GM21723 (cell line): ENCODE measurements around the gene KLF11.
A peak's percentile ranks its signal among the peaks of the same experiment; 100 is the strongest.

Experiments
- ATAC-seq: cut with Tn5 transposase; IDR thresholded peaks from one replicate; pipeline ENCODE4 v1.9.1; 2021; ENCODE audit warnings: mild to moderate bottlenecking, moderate library complexity; ENCODE audit not compliant: unreplicated experiment

Gene KLF11

DNA sequence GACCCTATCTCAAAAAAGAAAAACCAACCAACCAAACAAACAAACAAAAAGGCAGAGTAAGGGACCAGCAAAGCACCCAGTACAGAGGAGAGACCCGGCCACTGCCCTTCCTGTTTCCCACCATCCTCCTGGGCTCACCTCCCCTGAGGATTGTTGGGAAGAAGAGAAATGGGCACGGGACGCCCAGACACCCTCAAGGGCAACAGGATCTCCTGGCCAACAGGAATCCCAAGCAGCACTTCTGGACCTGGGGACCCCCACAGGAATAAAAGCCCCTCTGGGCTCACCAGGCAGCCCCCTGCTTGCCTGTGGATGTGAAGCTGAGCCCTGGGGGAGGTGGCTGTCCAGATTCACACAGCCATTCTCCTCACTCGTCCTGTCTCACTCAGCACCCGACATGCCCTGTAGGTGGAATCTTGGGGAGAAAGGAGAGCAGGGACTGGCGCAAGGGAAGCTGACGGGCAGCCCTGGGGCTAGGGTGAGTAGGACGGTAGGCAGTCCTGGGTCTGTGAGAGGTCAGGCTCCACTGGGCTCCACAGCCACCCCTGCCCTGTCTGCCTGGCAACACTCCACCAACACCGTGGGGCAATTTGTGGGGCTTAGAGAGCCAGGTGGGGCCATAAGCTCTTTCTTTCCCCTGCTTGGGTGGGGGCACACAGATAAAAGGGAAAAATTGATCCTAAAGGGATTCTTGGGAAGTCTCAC, 18.0 kb downstream of the KLF11 start:
- ATAC-seq: no peak

GRCh38 chr2:10062931-10063365, 19.6 kb downstream of the KLF11 start:
- no peak for ATAC-seq

DNA sequence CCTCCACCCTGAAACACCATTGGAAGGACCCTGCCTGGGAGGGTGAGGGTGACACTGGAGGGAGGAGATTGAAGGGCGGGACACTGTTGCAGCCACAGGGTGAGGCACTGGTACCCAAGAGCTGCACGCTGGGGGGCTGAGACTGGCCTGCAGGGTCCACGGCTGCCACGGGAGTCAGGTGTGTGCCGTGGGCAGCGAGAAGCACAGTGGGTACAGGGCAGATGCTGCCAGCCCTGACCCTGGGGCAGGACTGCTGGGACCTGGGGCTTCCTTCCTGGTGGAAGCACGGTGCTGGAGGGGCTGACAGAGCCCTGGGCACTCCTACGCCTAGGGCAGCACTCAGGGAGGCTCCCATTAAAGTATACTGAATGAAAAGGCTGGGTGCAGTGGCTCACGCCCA, 20.2 kb downstream of the KLF11 start:
- no peak for ATAC-seq

- ATAC-seq: no peak
Observed at GRCh38 chr2:10064932-10065772, 21.8 kb downstream of the KLF11 start.

- ATAC-seq: no peak
Observed at GRCh38 chr2:10065773-10066055, 22.4 kb downstream of the KLF11 start.

GRCh38 chr2:10067330-10067729, 24.0 kb downstream of the KLF11 start:
- ATAC-seq: no peak

DNA sequence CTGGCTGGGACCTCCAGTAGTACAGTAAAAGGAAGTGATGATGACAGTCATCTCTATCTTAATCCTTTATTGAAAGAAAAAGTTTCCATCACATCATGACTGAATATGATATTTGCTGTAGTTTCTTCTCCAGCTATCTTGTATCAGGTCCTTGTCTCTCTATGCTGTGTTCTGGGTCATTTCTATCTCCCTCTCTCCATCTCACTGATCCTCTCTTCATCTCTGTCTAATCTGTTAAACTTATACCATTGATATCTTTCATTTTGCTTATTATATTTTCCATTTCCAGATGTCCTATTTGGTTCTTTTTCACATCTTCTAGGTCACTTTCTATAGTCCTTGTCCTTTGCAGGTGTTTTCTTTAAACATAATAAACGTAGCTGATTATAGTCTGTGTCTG, 24.5 kb downstream of the KLF11 start:
- no peak for ATAC-seq

DNA sequence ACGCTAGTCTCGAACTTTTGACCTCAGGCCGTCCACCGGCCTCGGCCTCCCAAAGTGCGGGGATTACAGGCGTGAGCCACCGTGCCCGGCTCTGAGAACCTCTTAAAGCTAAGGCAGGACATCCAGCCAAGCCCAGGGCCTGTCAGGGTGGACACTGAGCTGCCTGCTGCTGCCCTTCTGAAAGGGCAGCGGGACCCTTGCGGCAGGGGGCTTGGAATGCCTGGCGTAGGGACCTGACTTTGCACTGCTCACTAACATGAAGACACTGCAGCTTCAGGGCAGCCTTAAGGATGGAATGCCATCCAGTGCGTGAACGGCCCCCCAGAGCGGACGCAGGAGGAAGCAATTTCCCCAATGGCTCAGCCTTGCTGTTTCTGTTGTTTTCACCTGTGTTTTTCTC, 27.8 kb downstream of the KLF11 start:
- ATAC-seq: no peak

DNA sequence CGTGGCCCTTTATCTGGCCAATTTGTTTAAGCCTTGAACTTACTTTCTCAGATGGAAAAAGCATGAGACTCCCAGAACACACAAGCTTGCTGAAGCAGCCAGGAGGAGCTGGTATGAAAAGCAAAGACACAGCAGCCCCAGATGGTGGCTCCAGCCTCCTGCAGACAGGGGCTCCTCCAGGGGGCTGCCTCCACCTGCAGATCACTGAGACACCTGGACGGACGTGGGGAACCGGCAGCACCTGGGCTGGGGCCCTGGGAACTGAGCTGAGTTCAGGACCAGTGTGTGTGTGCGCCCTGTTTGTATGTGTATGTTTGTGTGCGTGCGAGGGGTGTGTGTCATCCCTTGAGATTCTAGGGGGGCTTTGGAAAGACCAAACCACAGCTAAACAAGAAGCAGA, 28.2 kb downstream of the KLF11 start:
- no peak for ATAC-seq

GRCh38 chr2:10072656-10073480, 29.5 kb downstream of the KLF11 start:
- peak; percentile 89 for ATAC-seq

- no peak for ATAC-seq
Observed at GRCh38 chr2:10073706-10074105, 30.4 kb downstream of the KLF11 start.

GRCh38 chr2:10075101-10075500, 31.8 kb downstream of the KLF11 start:
- no peak for ATAC-seq

DNA sequence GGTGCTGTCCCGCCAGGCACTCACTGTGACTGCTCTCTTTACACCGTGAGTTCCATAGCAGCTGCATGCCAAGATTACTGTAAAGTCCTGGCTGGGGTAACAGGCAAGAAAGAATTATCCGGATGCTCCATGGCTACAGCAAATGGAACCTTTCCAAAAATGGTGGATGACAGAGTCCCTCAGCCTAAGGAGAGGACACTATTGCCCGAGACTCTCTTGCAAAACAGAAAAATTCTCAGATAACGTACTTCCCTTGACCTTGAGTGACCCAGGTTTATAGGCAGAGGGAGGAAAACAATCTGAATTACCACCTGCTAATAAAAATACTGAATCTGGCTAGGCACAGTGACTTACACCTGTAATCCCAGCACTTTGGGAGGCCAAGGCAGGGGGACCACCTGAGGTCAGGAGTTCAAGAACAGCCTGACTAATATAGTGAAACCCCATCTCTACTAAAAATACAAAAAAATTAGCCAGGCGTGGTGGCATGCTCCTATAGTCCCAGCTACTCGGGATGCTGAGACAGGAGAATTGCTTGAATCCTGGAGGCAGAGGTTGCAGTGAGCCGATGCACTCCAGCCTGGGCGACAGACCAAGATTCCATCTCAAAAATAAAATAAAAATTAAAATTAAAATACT, 32.3 kb downstream of the KLF11 start:
- ATAC-seq: no peak

GRCh38 chr2:10076511-10076910, 33.2 kb downstream of the KLF11 start:
- ATAC-seq: no peak

- no peak for ATAC-seq
Observed at GRCh38 chr2:10076988-10077527, 33.7 kb downstream of the KLF11 start.

GRCh38 chr2:10078001-10078400, 34.7 kb downstream of the KLF11 start:
- ATAC-seq: no peak

DNA sequence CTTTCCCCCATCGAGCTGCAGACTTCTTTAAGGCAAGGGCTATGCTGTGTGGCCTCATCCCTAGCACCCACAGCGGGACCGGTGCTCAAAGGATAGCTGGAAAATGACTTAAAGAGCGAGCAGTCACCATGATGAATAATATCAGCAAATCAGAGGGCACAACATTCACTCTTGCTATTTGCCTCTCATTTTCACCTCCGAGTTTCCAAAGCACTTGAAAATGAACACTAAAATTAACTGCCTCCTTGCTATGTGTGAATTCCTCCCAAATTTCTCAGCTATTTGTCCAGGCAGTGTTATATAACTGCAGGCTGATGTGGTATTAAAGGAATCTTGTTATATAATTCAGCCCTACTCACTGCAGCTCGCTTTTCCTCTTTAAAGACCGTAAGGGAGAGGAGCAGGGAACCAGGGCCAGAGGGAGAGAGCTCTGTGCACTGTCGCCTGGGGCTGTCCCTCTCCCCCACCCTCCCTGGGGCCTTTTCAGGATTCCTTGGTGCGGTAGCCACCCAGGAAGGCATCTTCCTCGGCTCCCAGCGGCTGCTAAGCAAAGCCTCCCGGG, 35.4 kb downstream of the KLF11 start:
- ATAC-seq: no peak

- ATAC-seq: peak; percentile 40
Observed at GRCh38 chr2:10079266-10079869, 36.0 kb downstream of the KLF11 start.

DNA sequence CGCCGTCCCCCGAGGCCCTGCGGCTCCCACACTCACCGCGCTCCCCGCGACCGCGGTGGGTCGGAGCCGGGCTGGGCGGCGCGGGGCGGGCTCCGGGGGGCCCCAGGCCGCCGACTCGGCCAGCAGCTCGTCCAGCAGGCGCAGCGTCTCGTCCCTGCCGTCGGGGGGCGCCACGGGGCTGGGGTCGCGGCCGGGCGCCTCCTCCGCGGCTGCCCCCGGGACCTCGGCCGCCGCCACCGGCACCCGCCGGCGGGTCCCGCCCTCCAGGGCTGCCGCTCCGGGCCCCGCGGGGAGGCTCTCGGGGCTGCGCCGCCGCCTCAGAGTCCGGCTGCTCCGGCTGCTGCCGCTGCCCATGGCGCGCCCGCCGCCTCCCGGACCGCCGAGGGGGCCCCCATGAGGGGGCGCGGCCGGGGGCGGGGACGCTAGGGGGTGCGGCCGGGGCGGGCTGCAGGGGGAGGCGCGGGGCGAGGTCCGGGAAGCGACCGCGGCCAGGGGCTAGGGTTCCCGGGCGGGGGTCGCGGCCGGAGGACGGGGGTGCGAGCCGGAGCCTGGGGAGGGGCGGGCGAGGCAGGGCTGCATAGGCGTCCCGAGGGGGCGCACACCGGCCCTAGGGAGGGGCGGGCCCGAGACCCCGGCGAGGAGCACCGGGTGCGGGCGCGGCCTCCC, 36.7 kb downstream of the KLF11 start, which contains the start of gene CYS1:
Gene CYS1 (minus strand): TSS at position 542 of the 666 bp plus-strand sequence. CDS start 188 bp downstream, at position 354.
- peak; percentile 42 for ATAC-seq
